ENCODE results near the gene ZMYM1. TPM values are rescaled to one million over a fixed set of nuclear protein-coding genes. Genes with fewer than 3 reads are reported as not detected.
"Not testable (repeated sequence)": the region's sequence is repeated elsewhere in the genome, so short reads cannot be mapped to it uniquely, and the experiment has no call there.

Gene ZMYM1
- polyA plus RNA-seq, 1 donor from 2014 or later, result 17.2 TPM

DNA sequence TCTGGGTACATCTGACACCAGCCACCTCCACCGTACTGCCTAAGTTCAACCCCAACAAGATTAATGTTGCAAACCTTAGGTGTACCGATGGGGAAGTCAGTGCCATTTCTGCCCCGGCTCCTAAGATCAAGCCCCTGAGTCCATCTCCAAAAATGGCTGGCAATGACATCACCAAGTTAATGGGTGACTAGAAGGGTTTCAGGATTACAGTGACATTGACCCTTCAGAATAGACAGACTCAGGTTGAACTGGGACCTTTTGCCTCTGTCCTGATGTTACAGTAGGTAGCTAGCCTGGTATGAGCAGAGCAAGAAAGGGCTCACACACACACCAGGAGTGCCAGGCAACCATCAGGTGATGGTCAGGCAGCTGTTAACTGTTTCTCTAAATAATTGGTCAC lies 25.8 kb upstream of the ZMYM1 start:
- Mint-ChIP-seq H3K36me3 (peaks cover 2% of the 10 kb centered on the region), H3K4me3 (peak overlapping the region in 1 of 4 donors; percentile 54), H3K27ac (no peak overlapping the region), H3K27me3 (peaks cover 11% of the 10 kb centered on the region), H3K4me1 (no peaks in the 10 kb centered on the region), H3K9me3 (peaks cover 0 to 12% (median 0%) of the 10 kb centered on the region in 3 donors)

- Mint-ChIP-seq H3K9me3 (peaks cover 0 to 12% (median 0%) of the 10 kb centered on the region in 3 donors), H3K27me3 (peaks cover 14% of the 10 kb centered on the region)
- H3K27ac Mint-ChIP-seq, H3K4me3 Mint-ChIP-seq, H3K36me3 Mint-ChIP-seq, H3K4me1 Mint-ChIP-seq: not testable (repeated sequence)
Observed at GRCh38 chr1:35054282-35054681, 24.9 kb upstream of the ZMYM1 start.

DNA sequence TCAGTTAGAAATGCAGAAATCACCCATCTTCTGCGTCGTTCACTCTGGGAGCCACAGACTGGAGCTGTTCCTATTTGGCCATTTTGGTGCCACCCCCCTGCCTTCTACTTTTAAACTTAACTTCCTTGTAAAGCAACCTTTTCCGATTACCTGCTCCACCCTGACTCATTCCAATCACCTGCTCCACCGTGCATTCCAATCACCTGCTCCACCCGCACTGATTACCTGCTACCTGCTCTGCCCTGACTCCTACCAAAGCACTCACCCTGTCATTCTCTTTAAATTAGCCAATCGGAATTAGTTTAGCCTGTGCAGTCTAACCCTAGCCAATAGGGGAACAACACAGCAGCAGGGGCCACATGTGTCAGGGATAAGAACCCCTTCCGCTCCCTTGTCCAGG lies 20.9 kb upstream of the ZMYM1 start:
- not testable (repeated sequence) for H3K4me3 Mint-ChIP-seq, H3K4me1 Mint-ChIP-seq, H3K36me3 Mint-ChIP-seq, H3K27ac Mint-ChIP-seq
- H3K27me3 Mint-ChIP-seq, result peaks cover 13% of the 10 kb centered on the region
- peaks cover 0 to 12% (median 3%) of the 10 kb centered on the region in 3 donors for H3K9me3 Mint-ChIP-seq

DNA sequence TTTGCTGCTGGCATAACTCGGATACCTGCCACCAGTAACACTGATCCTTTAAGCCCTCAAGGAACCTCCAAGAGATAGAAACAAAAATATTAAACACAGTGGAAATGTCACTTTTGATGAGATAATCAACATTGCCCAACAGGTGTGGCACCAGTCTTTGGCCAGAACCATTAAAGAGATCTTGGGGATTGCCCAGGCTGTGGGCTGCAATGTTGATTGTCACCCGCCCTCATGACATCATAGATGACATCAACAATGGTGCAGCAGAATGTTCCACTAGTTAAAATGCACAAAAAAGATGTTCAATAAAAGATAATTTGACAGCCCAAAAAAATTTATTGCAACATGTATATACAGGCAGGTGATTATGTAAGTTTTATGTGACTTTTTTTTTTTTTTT lies 20.2 kb upstream of the ZMYM1 start:
- no peak overlapping the region for H3K4me3 Mint-ChIP-seq
- peaks cover 13% of the 10 kb centered on the region for H3K27me3 Mint-ChIP-seq
- no peak overlapping the region for H3K27ac Mint-ChIP-seq

DNA sequence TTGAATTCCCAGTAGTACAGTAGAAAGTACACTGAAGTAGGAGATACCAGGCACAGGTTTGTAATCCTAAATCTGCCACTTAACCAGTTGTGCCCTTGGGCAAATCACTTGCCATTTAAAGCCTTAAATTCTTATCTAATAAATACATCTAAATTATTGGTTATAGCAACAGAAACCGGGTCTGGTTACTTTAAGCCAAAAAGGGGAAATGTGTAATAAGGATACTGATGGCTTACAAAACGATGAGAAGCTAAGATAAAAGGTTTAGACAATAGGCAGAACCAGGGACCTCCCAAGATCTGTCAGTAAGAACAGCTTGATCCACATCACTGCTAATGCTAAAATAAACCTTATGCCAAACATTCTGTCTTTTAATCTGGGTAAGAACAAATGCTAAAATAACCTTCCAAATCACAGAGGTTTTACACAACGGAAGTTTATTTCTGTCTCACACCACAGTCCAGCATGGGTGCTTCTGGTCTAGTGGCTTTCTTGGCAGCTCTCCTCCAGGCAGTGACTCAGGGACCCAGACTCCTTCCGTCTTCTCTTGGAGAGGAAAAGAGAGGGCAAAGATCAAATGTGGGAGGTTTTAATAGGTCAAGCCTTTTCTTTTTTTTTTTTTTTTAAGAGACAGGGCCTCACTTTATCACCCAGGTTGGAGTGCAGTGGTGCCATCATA lies 16.5 kb upstream of the ZMYM1 start:
- Mint-ChIP-seq H3K4me3 (peak overlapping the region in 1 of 4 donors; percentile 8), H3K9me3 (peaks cover 0 to 4% (median 2%) of the 10 kb centered on the region in 3 donors), H3K36me3 (peaks cover 3% of the 10 kb centered on the region), H3K27ac (no peak overlapping the region), H3K4me1 (peaks cover 0 to 5% (median 2%) of the 10 kb centered on the region in 3 donors), H3K27me3 (peaks cover 13% of the 10 kb centered on the region)

More for the DNA sequence above, 20.2 kb upstream of the ZMYM1 start:
- Mint-ChIP-seq H3K4me1 (peaks cover 0 to 5% (median 2%) of the 10 kb centered on the region in 3 donors), H3K9me3 (peaks cover 0 to 12% (median 4%) of the 10 kb centered on the region in 3 donors), H3K36me3 (peaks cover 3% of the 10 kb centered on the region)

DNA sequence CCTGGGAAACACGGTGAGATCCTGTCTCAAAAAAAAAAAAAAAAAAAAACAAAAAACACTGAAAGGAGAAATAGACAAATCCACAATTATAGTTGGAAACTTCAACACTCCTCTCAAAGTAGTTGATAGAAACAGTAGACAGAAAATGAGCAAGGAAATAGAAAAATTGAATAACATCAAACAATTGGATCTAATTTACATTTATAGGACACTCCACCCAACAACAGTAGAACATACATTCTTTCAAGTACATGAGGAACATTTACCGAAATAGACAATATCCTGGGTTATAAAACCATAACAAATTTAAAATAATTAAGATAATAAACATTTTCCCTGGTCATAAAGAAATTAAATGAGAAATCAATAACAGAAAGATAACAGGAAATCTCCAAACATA lies 14.9 kb upstream of the ZMYM1 start:
- Mint-ChIP-seq H3K4me3 (no peak overlapping the region), H3K36me3 (no peaks in the 10 kb centered on the region), H3K4me1 (peaks cover 0 to 5% (median 2%) of the 10 kb centered on the region in 3 donors), H3K9me3 (peaks cover 0 to 4% (median 2%) of the 10 kb centered on the region in 3 donors), H3K27me3 (peaks cover 7% of the 10 kb centered on the region), H3K27ac (no peak overlapping the region)

DNA sequence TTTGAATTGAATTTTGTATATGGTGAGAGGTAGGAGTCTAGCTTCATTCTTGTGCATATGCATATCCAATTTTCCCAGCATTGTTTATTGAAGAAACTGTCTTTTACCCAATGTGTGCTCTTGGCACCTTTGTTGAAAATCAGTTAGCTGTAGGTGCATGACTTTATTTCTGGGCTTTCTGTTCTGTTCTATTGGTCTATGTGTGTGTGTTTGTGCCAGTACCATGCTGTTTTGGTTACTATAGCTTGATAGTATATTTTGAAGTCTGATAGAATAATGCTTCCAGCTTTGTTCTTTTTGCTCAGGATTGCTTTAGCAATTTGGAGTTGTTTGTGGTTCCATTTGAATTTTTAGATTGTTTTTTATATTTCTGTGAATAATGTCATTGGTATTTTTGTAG lies 9.4 kb upstream of the ZMYM1 start:
- Mint-ChIP-seq H3K36me3 (peaks cover 5% of the 10 kb centered on the region), H3K27ac (peak overlapping the region in 1 of 3 donors; percentile 25), H3K4me1 (no peaks in the 10 kb centered on the region), H3K9me3 (peaks cover 0 to 3% (median 0%) of the 10 kb centered on the region in 3 donors), H3K27me3 (peaks cover 12% of the 10 kb centered on the region), H3K4me3 (no peak overlapping the region)

DNA sequence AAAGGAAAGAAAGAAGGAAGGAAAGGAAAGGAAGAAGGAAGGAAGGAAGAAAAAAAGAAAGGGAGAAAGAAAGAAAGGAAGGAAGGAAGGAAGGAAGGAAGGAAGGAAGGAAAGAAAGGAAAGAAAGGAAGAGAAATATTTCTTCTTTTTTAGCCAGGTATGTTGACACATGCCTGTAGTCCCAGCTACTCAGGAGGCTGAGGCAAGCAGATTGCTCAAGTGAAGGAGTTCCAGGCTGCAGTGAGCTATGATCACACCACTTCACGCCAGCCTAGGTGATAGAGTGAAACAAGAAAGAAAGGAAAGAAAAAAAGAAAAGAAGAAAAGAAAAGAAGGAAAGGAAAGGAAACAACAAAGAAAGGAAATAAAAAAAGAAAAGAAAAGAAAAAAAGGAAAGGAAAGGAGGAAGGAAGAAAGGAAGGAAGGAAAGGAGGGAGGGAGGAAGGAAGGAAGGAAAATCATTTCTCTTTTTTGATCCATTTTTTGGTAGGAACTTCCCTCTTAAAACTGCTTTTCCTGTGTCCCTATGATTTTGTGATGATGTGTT lies 5.8 kb upstream of the ZMYM1 start:
- no peak overlapping the region for H3K27ac Mint-ChIP-seq
- H3K4me3 Mint-ChIP-seq, result no peak overlapping the region

GRCh38 chr1:35076426-35076825 lies 2.8 kb upstream of the ZMYM1 start:
- H3K9me3 Mint-ChIP-seq, H3K36me3 Mint-ChIP-seq, H3K27ac Mint-ChIP-seq: not testable (repeated sequence)
- Mint-ChIP-seq H3K4me1 (peaks cover 17 to 20% (median 19%) of the 10 kb centered on the region in 3 donors), H3K4me3 (peak overlapping the region in 1 of 4 donors; percentile 1), H3K27me3 (peaks cover 15% of the 10 kb centered on the region)

More for the DNA sequence above, 5.8 kb upstream of the ZMYM1 start:
- H3K27me3 Mint-ChIP-seq, result peaks cover 15% of the 10 kb centered on the region
- no peaks in the 10 kb centered on the region for H3K4me1 Mint-ChIP-seq
- peaks cover 0 to 3% (median 0%) of the 10 kb centered on the region in 3 donors for H3K9me3 Mint-ChIP-seq
- H3K36me3 Mint-ChIP-seq, result peaks cover 5% of the 10 kb centered on the region

GRCh38 chr1:35080171-35080854 lies 1.1 kb downstream of the ZMYM1 start:
- Mint-ChIP-seq H3K9me3 (no peaks in the 10 kb centered on the region), H3K27ac (peak overlapping the region; percentile 98 to 99 (median 99)), H3K4me3 (peak overlapping the region; percentile 97 to 100 (median 98)), H3K4me1 (peaks cover 17 to 28% (median 22%) of the 10 kb centered on the region in 3 donors), H3K27me3 (peaks cover 4% of the 10 kb centered on the region), H3K36me3 (peaks cover 10% of the 10 kb centered on the region)

GRCh38 chr1:35085421-35085820 lies 6.2 kb downstream of the ZMYM1 start:
- Mint-ChIP-seq H3K27me3 (no peaks in the 10 kb centered on the region), H3K9me3 (no peaks in the 10 kb centered on the region), H3K4me3 (no peak overlapping the region), H3K27ac (no peak overlapping the region), H3K4me1 (peaks cover 8 to 18% (median 9%) of the 10 kb centered on the region in 3 donors), H3K36me3 (peaks cover 16% of the 10 kb centered on the region)

GRCh38 chr1:35097224-35097623 lies 18.0 kb downstream of the ZMYM1 start:
- no peaks in the 10 kb centered on the region for H3K9me3 Mint-ChIP-seq
- no peaks in the 10 kb centered on the region for H3K27me3 Mint-ChIP-seq
- H3K4me3 Mint-ChIP-seq, result no peak overlapping the region
- no peak overlapping the region for H3K27ac Mint-ChIP-seq
- H3K4me1 Mint-ChIP-seq, result peaks cover 0 to 1% (median 0%) of the 10 kb centered on the region in 3 donors
- H3K36me3 Mint-ChIP-seq, result peaks cover 14% of the 10 kb centered on the region

GRCh38 chr1:35111106-35111505 lies 31.9 kb downstream of the ZMYM1 start:
- H3K27ac Mint-ChIP-seq, result no peak overlapping the region

GRCh38 chr1:35112668-35113067 lies 33.5 kb downstream of the ZMYM1 start:
- Mint-ChIP-seq H3K36me3 (peaks cover 6% of the 10 kb centered on the region), H3K9me3 (no peaks in the 10 kb centered on the region), H3K27ac (no peak overlapping the region), H3K27me3 (no peaks in the 10 kb centered on the region), H3K4me1 (no peaks in the 10 kb centered on the region), H3K4me3 (no peak overlapping the region)

More at GRCh38 chr1:35111106-35111505, 31.9 kb downstream of the ZMYM1 start:
- Mint-ChIP-seq H3K4me3 (no peak overlapping the region), H3K27me3 (no peaks in the 10 kb centered on the region), H3K9me3 (no peaks in the 10 kb centered on the region), H3K4me1 (no peaks in the 10 kb centered on the region), H3K36me3 (peaks cover 6% of the 10 kb centered on the region)

All from IgD-negative memory B cell (primary cell).